Measurements from ENCODE around the gene MGAT5.
A peak's percentile ranks its signal among the peaks of the same experiment; 100 is the strongest.

The MGAT5 gene

DNA sequence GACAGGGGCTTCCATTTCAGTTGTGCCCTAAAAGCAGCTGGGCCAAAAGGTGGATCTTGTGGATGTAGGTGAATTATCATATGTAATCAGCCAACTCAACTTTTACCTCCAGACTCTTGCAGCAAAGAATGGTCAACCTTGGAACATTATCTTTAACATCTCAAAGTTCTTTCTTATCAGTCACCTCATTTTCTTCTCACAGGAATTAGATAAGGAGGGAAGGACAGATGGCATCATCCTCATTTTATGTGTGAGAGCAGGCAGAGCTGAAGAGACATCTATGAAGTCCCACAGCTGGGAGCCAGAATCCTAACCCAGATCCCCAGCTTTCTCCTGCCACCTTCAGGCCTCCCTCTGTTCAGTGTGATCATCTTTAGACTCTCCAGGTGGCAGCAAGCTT, 182.1 kb downstream of the MGAT5 start:
- CTCF ChIA-PET = interaction anchor here (0.9 to 5.4 kb wide), 6 partner anchors 9 to 483 kb away, joined by 3 to 59 read pairs (median 7); partner anchors contain the start of gene CCNT2
- TF ChIP-seq, protein P1, sequence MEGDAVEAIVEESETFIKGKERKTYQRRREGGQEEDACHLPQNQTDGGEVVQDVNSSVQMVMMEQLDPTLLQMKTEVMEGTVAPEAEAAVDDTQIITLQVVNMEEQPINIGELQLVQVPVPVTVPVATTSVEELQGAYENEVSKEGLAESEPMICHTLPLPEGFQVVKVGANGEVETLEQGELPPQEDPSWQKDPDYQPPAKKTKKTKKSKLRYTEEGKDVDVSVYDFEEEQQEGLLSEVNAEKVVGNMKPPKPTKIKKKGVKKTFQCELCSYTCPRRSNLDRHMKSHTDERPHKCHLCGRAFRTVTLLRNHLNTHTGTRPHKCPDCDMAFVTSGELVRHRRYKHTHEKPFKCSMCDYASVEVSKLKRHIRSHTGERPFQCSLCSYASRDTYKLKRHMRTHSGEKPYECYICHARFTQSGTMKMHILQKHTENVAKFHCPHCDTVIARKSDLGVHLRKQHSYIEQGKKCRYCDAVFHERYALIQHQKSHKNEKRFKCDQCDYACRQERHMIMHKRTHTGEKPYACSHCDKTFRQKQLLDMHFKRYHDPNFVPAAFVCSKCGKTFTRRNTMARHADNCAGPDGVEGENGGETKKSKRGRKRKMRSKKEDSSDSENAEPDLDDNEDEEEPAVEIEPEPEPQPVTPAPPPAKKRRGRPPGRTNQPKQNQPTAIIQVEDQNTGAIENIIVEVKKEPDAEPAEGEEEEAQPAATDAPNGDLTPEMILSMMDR (IDR thresholded peaks at IDR 0.05; ENCODE audit: control extremely low read depth, extremely low read depth, low read depth, missing control alignments) = no peak
- DNase-seq (ENCODE audit: extremely low spot score) = peak; percentile 3
- POLR2A ChIA-PET = no interaction called here

DNA sequence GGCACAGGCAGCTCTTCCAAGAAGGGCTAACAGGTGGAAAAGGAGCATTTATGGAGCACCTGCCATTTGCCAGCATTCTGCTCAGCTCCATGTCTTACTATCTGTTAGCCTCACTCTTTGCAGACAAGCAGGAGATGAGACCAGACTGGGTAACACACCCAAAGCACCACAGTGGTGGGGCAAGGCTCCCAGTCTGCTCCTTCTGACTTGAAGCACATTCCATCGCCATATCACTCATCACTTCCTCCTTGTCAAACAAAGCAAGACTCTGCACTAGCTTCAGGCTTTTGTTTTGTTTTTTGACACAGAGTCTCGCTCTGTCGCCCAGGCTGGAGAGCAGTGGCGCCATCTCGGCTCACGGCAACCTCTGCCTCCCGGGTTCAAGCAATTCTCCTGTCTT, 182.8 kb downstream of the MGAT5 start:
- ChIA-PET POLR2A (no interaction called here), CTCF (interaction anchor here (0.9 to 5.4 kb wide), 5 partner anchors 10 to 318 kb away, joined by 3 to 59 read pairs (median 9); no protein-coding TSS in a partner anchor)
- DNase-seq (ENCODE audit: extremely low spot score) = peak; percentile 2
- TF ChIP-seq, protein P1 (IDR thresholded peaks at IDR 0.05; ENCODE audit: control extremely low read depth, extremely low read depth, low read depth, missing control alignments) = no peak

DNA sequence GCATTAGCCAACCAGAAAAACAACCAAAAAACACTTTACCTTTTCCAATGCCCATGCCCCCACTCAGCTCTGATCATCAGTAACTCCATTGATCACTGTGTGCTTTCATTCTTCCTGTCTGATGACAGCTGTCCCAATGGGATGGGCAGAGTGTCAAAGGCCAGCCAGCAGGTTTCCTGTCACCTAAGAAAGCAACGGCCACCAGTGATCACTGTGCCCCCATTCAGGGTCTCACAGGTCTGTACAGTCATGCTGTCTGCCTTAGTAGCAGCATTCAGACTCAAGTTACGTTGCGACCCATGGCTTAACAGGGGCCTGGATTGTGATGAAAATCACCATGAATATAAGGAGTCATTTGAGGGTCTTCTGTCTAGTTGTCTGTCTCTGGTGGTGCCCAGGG, 184.5 kb downstream of the MGAT5 start:
- ChIA-PET CTCF (interaction anchor here (1.4 to 5.4 kb wide), 3 partner anchors 8 to 27 kb away, joined by 5 to 59 read pairs (median 9); no protein-coding TSS in a partner anchor), POLR2A (no interaction called here)
- peak; percentile 2 for DNase-seq (ENCODE audit: extremely low spot score)
- TF ChIP-seq, protein P1 (IDR thresholded peaks at IDR 0.05; ENCODE audit: control extremely low read depth, extremely low read depth, low read depth, missing control alignments) = no peak

DNA sequence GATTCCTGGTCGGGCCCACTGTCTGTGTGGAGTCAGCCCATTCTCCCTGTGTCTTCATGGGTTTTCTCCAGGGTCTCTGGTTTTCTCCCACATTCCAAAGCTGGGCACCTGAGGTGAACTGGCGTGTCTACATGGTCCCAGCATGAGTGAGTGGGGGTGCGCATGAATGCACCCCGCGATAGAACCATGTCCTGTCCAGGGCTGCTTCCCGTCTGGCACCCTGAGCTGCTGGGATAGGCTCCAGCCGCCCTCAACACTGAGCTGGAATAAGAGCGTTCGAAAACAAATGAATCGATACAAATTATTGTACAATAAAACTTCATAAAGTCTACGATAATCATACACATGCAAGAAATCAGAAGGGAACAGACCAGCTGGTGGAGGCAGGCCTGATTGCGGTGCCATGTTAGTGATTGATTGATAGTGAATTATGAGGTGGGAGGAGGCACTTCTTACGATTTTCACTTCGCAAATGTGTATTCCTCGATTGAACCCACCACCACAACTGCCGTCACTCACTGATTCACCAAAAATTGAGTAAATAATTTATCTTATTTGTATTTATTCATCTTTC, 186.6 kb downstream of the MGAT5 start:
- TF ChIP-seq, protein P1 (IDR thresholded peaks at IDR 0.05; ENCODE audit: control extremely low read depth, extremely low read depth, low read depth, missing control alignments) = no peak
- POLR2A ChIA-PET = no interaction called here
- no peak for DNase-seq (ENCODE audit: extremely low spot score)
- CTCF ChIA-PET = interaction anchor here (1.5 to 4.7 kb wide), 3 partner anchors 9 to 92 kb away, joined by 3 to 35 read pairs (median 4); no protein-coding TSS in a partner anchor

DNA sequence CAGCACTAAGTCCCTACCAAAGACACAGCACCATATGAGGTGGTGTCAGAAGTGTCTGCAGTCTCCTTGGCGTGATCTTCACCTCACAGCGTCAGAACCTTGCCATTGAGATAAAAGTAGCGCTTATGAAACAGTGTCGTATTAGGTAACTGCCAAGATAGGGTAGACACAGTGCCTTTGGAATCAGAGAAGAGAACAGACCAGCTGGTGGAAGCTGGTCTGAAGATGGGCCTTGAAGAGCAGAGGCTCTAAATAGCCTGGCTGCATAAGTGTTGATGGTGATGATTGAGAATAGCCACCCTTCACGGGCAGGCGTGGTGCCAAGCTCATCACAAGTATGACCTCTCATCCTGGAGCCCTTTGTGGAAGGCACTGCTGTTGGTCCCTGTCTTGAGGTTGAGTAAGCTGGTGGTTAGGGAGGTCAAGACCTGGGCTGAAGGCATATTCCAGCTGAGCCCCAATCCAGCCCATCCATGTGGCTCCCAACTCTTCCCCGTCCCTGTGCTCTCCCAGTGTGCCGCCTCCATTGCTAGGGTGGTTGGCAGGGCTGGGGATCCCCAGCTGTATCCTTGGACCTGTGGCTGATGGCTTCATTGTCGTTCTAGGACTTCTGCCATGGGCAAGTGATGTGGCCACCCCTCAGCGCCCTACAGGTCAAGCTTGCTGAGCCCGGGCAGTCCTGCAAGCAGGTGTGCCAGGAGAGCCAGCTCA, 187.4 kb downstream of the MGAT5 start:
- no peak for DNase-seq (ENCODE audit: extremely low spot score)
- POLR2A ChIA-PET = interaction anchor here (0.7 kb wide), 1 partner anchor 280 kb away, joined by 3 read pairs; no protein-coding TSS in a partner anchor
- TF ChIP-seq, protein P1 (IDR thresholded peaks at IDR 0.05; ENCODE audit: control extremely low read depth, extremely low read depth, low read depth, missing control alignments) = no peak
- CTCF ChIA-PET = interaction anchor here (1.5 to 4.7 kb wide), 3 partner anchors 8 to 93 kb away, joined by 3 to 35 read pairs (median 4); no protein-coding TSS in a partner anchor

DNA sequence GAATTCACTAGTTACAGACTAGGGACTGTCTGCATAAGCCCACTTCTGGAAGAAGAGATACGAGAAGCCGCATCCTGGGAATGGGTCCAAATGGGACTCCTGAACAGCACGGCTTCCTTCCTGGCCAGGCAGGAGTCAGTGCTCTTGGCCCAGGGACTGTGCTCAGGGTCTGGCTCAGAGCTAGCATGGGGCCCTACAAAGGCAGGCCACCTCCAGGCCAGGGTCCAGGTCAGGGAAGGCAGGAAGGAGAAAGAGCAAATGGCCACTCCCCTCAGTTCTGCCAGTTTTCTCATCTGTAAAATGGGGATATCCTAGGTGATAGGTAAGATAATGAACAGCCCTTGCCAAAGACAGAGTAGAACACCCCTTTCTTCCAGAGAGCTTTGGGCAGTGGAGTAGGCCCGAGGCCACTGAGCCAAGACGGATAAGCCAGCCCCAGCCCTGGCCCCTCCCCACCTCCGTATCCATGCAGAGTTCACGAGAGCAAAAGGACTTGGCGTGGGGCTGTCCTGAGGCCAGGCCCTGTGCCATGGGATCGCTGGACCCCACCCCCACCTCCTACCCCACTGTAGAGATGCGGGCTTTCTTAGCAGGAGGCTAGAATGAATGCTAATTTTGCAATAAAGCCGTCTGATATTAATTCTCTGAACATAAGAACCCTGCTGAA, 190.1 kb downstream of the MGAT5 start:
- TF ChIP-seq, protein P1 (IDR thresholded peaks at IDR 0.05; ENCODE audit: control extremely low read depth, extremely low read depth, low read depth, missing control alignments) = no peak
- DNase-seq (ENCODE audit: extremely low spot score) = no peak
- ChIA-PET CTCF (interaction anchor here (4.7 kb wide), 1 partner anchor 8 kb away, joined by 35 read pairs; no protein-coding TSS in a partner anchor), POLR2A (no interaction called here)

Measured in GM10248 (cell line).